Tongue (tissue), 2 donors: Measurements from ENCODE around the gene TMEM212. TPM values are rescaled to one million over a fixed set of nuclear protein-coding genes. Genes with fewer than 3 reads are reported as not detected.
A peak's percentile ranks its signal among the peaks of the same experiment; 100 is the strongest.

Experiments used
- DNase-seq: peaks from one replicate; pipeline ENCODE4 v3.0.0-alpha.2; 2015
- total RNA-seq: library from RNA; depleted of rRNA; stranded (reverse); fragments of >200 nt; gene quantifications from one replicate; pipeline ENCODE4 v1.2.3, GENCODE V29; 2014

The TMEM212 gene
- total RNA-seq, 1 donor from 2014 or later: not detected

DNA sequence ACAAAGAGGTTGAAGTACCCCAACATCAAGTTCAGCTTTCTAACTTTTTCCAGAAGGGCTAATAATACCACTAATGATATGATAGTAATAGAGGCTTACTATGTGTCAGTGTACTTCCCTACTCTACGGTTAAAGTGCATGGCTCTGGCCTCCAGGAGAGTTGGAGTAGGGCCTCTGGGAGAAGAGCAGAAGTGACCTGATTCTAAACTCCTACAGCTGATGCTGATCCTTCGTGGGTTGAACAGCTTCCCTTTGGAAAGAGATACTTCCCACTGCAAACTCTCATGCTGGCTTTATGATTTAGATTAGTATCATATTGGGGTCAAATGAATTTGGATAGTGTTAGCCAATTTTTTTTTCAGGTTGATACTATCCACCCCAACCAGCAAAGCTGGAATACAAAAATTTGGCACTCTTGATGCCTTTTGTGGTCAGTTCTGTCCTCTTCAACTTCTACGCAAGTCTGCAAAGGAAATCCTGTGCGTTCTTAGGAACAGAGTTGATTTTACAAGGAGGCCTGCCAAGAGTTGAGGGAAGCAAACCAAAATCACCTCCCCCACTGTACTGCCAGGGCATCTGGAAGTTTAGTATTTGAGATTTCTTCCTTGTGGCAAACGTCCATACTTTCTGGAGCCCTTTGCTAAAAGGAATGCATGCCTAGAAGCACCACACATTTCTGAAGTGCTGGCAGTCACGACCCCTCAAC is 17.8 kb downstream of the TMEM212 start:
- DNase-seq: peak; percentile 64

DNA sequence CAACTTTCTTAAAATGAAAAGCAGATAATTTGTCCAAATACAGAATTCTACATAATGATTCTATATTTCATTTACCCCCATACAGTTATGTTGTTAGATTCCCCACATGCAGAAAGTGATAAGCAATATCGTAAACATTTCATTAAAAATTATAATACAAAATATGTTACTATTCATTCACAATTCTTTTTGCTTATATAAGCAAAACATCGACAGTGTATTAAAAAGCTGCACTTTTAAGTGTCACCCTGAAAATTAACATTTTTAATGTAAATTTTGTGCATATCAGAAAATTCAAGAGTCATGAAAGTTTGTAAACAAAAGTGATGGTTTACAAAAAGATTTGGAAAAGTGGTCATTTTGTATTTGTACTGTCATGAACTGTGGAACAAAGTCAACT is 19.2 kb downstream of the TMEM212 start:
- DNase-seq: no peak

DNA sequence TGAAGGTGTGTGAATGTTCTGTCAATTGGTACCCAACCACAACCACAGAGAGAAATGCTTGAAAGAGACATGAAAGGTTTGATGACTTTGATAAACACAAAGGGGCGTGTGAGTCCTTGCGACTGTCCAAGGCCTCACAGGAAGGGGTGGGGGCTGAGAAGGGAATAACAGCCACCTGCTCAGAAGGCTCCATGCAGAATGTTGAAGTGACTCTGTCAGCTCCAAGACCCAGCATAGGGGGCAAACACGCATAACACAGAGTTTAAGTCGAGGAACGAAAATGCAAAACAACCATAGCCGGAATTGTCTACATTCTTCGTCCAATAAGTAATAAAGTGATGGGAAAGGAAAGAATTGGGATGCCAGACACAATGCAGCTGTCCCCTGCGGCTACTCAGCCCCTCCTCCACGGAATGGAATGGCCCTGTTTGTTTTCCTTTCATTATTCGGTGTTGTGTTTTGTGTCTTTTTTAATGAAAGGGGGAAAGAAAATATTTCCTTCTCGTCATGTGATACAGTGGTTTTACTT is 19.9 kb downstream of the TMEM212 start:
- DNase-seq: peak; percentile 70

DNA sequence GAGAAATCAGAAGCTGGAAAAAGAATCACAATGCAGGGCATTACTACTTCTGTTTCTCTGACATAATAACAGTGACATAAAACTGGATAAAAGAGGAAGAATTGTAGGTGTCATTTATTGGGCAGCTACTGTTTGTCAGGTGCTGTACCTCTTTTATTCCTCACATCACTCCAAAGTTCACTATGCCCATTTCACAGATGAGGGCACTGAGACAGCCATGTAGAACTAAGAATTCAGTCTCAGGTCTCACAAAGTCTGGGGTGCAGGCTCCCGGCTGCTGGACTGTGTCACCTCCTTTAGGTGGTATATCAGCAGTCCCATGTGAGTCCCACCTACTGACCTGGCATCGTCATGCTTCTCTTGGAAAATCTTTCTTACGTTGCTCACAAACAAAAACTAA is 20.8 kb downstream of the TMEM212 start:
- no peak for DNase-seq

DNA sequence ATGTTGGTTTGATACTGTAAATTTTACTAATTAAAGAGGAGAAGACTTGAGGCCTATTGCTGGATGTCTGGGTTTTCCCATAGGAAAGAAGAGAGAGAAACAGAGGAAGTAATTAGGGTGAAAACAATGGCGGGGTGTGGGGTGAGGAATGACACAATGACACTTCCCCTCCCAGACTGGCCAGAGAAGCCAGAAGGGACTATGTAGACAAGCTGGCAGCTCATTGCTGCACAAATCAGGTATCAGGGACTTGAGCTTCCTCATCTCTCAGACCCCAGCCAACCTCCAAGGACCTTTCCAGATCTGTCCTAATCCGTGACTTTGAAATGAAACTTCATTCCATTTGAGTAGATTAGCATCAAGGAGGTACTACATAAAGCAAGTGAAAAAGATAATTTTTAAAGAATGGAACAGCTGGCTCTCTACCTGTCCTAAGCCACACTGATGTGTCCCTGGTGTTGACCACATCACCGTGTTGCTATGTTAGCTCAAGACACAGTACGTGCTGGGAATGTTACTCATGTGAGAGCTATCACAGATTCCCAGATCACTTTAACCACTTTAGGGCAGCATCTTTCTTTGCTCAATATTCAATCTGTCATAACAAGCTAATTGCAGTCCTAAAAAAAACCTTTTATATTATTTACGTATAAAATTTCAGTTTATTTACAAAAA is 22.2 kb downstream of the TMEM212 start:
- no peak for DNase-seq

DNA sequence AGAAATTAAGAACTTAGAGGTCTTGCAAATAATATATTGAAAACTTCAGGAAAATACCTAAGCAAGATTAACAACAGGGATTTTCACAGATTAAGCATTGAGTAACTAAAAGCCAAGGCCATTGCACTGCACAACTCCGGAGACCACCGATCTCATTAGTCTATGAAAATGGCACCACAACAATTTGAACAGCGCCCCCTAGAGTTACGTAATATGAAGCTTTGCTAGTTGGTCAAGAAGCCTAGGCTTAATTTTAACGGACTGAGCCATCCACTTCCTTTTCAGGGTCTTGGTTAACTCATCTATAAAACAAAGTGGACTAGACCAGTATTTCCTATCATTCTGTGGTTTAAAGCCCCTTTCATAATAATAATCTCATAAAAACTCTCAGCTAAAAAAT is 24.8 kb downstream of the TMEM212 start:
- DNase-seq: no peak

DNA sequence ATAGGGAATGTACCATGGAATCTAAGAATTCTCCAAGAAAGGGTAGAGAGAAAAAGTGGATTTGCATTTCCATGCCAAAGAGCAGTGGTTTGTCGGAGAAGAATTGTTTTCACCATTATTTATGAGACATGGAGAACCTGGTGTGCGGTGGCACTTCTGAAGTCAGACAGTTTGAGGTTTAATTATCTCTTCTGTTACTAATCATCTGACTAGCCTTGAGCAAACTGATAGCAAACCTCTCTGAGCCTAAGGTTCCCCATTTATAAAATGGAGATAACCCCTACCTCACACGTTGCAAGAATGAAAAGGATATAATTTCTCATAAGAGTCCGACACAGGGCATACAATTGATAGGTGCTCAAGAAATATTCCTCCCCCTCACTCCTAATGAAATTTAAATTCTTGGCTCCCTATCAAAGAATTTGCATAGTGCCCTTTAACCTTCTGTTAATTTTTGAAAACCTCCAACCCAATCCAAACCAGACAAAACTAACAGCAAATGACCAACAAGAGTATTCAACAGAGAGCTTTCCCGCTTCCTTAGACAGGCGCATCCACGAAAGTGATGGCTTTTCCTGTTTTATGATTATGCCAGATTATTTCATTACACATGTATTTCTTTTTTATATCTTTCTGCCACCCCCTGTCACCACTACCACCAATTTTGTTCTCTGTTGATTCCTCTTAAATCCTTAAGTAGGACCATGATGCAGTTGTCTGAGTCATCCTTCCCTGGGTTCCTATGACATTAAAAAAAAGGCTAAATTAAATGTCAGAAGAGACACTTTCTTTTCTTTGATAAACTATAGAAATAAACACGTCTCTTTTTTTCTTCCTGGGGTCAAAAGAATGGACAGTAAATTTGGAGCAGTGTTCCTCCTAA is 28.5 kb downstream of the TMEM212 start:
- no peak for DNase-seq

DNA sequence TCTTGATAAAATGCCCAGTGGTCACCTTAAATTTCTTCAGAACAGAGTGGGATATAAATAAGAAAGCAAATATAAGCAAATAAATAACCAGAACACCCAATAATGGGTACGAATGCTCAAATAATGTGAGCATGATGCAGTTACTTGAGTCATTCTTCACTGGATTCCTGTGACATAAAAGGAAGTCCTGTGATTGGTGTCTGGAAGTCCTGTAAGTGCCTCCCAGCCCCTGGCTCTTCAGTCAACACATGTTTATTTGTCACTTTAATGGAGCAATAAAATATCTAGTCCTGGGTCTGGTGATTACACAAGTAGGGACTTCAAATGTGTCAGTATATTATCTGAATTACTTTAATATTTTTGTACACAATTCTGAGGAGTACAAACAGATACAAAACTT is 30.4 kb downstream of the TMEM212 start:
- DNase-seq: no peak

DNA sequence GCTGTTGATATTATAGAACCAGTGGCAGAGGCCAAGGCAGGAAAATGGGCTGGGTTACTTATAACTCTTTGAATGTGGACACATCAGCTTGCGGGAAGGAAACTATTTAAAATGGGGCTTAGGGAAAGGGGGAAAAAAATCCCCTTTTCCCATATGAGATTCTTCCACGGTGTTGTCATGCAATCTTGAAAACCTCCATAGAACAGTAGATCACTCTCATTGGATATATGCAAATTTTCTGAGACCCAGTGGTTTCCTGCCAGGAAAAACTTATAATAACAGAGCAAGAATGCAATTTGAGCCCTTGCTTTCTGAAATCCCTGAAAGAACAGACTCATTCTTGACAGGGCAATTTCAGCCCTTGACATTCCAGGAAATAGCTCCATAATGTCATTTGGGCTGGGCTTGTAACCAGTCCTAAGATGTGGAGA is 31.1 kb downstream of the TMEM212 start:
- DNase-seq: peak; percentile 91

DNA sequence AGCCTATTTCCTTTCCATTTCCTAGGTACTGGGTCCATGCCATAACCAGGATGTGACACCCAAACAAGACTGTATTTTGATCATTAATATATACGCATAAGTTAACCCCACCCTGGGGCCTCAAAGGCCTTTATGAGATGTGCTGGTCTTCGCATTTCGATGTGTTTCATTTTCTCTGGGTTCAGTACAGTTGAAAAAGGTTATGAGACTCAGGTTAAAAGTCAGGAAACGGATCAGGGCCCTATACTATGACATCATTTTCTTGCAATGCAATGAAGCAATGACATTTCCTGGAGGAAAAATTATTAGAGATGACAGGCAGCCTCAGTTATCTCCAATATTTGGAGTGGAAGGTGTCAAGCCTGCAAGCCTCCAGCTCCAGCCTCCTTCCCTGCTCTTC is 31.7 kb downstream of the TMEM212 start:
- DNase-seq: no peak

DNA sequence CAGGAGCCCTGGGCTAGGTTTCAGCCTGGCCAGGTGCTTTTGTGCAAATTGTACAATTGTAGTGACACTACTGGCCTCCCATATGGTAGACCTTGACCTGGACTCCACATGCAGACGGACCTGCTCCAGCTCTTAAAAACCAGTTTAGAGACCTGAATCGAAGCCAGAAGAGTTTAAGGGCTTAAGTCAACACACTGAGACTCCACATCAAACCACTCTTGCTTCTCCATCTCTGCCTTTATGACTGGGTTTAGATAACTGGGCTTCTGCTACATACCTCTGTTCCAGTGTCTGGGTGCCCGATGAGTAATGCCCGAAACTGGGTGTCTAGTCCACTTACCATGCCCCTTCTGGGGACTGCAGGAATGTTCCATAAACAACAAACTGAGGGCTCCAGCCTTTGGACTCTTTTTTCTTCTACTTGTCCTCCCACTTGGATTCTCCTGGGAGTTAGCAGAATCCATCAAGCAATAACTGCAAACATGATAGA is 32.8 kb downstream of the TMEM212 start:
- DNase-seq: peak; percentile 32

DNA sequence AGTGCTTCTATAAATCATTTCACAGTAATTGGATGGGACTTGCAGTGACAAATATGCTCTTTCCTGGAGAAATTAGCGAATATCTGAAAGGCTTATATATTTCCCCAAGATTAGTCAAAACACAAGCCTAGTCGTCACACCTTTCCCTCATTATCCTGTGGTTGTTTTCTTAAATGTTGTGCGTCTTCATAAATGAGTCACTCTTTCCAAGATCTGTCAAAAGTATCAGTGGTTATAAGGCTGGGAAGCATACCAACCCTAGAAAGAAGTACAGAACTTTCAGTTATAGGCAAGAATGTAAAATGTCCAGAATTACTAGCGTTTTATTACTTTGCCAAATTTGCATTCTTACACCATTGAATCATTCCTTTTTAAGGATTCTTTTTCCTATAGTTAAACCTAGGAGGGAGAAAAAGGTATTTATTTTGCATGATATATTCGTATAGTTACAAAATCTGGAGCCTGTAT is 33.6 kb downstream of the TMEM212 start:
- peak; percentile 88 for DNase-seq

DNA sequence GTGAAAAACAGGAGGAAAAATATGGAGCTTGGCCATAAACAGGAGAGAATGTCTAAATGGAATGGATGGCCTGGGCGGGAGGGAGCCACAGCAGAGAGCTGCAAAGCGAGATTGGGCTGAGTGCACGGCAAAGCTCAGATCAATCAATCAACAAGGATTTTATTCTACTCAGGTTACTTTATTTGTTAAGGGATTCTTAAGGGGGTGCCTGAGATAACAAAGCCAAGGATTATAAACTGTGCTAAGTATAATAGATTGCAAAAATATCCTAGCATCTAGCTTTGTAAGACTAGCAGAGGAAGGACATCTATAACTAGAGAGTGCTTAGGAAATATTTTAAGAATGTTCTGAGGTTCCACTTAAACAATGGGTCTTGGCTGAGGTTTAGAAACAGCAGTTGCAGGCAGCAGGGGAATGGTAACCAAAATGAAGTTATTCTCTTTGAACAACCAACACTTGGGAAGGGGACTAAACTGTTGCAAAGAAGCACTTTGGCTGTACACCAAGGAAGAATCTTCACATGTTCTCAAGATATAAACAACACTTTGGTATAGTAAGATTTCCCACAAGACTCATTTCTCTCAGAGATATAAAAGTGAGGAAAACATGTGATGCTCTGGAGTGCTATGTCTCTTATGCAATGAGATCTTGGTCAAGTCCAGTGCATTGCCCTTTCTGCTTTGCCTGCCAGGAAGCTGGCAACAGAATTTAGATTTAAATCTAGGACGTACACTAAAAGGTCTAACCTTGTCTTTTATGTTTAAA is 35.5 kb downstream of the TMEM212 start:
- DNase-seq: peak; percentile 54

DNA sequence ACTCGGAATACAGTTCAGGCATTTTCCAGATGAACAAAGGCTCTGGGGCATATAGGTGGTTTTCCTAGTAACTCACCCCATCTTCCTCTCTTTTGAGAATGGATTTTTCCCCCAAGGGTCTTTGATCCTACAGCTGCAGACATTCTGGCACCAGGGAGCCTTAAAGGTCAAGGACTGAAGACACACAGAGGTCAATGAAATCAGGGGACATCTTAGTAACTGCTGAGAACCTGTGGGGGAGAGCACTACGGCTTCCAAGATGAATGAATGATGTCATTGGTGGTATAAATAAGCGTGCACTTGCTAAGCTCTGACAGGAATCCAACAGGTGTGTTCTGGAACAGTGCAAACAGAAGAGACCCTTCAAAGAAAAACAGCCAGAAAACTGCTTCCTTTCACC is 36.3 kb downstream of the TMEM212 start:
- DNase-seq: peak; percentile 62

DNA sequence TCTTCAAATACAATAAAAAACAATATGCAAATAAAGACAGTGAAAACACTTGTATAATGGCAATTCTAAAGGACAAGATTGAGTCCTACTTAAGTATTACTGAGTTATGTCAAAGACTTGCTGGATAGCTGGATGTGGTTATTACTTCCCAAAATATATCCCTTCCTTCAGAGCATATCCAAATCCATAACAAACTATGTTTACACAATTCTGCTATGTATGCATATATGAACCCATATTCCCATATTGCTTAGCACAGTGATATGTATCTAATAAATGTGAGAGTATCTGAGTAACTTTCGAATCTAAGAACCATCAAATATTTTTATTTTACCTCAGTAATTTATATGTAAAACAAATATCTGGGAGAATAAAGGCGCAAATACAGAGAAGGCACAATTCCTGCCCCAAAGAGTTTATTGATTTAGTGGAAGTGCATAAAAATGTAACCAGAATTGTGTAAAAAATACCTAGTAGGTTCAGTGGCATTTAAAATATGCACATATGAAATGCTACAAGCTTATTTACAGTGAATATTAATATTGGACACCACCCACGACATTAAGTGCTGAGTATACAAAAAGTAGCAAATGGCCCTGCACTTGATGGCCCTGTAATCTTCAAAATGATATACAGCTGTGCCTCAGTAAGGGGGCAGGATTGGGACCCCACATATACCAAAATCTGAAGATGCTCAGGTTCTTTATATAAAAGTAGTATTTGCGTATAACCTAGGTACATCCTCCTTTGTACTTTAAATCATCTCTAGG is 37.1 kb downstream of the TMEM212 start:
- no peak for DNase-seq

DNA sequence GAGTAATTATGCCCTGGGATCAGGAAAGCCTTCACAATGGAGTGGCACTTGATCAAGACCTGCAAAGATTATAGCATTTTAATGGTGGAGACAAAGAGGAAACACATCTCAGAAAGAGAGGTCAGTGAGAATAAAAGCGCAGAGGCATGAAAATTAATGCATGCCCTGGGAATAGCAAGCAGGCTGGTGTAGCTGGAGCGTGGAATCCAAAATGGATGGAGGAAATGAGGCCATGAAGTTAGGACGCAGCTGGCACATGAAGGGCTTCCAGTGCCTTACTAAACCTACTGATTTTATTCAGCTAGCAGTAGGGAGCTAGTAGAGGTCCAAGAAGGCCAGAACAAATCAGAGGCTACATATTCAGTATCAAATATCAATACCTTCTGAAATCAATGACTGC is 38.1 kb downstream of the TMEM212 start:
- DNase-seq: no peak

DNA sequence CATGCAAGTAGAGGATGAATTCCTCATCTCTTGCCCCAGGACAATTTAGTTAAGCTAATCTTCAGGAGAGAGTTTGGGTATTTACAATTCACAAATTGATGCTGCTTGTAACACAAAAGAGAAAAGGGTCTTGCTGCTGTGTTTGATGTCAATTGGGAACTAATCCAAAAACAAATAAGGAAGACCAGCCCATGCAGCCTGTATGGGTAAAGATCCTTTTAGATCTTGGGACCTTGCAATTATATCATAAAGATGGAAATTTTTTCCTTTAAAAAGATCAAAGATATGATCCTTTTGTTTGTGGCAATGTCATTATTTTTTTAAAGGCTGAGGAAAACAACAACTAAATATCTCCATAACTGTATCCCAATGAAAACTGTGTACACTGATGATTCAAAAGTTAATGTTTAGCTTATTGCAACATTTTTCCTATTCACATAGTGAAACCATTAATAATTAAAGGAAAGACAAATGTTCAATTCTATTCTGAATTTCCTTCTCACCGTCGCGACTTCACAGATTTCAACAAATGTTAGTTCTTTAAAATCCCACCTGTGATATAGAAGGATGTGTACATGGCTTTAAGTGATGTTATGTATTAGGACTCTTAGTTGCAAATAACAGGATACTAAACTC is 40.2 kb downstream of the TMEM212 start:
- DNase-seq: no peak

DNA sequence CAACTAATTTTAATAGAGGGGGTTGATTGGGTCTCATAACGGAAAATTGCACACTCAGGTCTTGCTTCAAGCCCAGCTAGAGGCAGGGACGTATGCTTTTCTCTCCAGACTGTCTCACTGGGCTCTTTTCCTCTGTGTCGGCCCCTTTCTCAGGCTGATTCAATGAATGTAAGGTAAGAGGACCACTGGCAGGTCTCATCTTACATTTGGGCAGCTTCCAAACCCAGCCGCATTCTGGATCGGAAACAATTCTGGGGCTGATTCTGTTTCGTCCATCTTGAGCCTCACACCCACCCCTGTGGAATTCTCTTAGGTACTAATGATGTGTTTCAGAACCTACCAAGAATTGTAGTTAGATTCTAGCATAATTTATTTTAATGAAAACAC is 40.7 kb downstream of the TMEM212 start:
- no peak for DNase-seq

DNA sequence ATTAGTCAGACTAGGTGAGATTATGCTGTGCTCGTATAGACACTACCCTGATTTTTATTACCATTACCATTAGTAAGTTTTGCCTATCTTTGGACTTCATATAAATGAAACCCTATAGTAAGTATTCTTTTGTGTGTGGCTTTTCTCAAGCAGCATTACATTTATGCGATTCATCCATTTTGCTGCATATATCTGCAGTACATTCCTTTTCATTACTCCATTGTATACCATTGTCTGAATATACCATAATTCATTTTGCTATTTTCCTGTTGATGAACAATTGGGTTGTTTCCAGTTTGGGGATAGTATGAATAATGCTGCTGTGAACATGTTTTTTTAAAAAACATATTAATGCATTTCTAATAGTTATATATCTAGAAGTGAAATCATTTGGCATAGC is 45.3 kb downstream of the TMEM212 start:
- DNase-seq: no peak

DNA sequence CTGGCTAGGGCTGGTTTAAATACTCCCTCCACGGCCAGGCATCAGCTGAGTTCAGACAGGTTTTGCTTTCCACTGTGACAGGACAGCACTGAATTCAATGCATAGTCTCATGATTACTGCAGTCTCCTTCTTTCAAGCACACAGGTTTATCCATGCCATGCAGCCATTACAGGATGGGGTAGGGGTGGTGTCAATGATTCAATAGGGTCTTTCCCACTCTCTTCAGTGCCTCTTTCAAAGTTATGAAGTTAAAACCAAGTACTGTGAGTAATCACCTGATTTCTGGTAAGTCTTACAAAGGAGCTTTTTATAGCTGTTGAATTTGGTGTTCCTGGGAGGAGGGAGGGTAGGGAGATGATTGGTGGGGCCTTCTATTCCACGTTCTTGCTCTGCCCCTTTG is 47.2 kb downstream of the TMEM212 start:
- DNase-seq: no peak
